Neuronal stem cell (in vitro differentiated cells): Measurements from ENCODE around the gene ANKDD1A.

Source experiments
- DNase-seq: peaks from one replicate; pipeline ENCODE4 v3.0.0-alpha.2; 2013; ENCODE audit warnings: low spot score
- H2AFZ ChIP-seq: one replicate; pipeline ENCODE4 v1.6.1; 2013; ENCODE audit warnings: mild to moderate bottlenecking, low read length, inconsistent platforms
- H2AK5ac ChIP-seq: 2 replicates; pipeline ENCODE4 v1.6.1; 2013; ENCODE audit warnings: low read depth, mild to moderate bottlenecking, inconsistent platforms, low read length, moderate library complexity, mixed read lengths
- H2BK120ac ChIP-seq: 2 replicates; pipeline ENCODE4 v1.6.1; 2013; ENCODE audit warnings: low read depth, mild to moderate bottlenecking, inconsistent platforms, low read length, moderate library complexity, mixed read lengths
- H2BK12ac ChIP-seq: one replicate; pipeline ENCODE4 v1.6.1; 2013; ENCODE audit warnings: low read length, inconsistent platforms
- H2BK15ac ChIP-seq: 2 replicates; pipeline ENCODE4 v1.6.1; 2013; ENCODE audit warnings: mild to moderate bottlenecking, low read length, inconsistent platforms, mixed read lengths
- H2BK5ac ChIP-seq: one replicate; pipeline ENCODE4 v1.6.1; 2013; ENCODE audit warnings: inconsistent platforms, mild to moderate bottlenecking, low read length, moderate library complexity
- H3K14ac ChIP-seq: one replicate; pipeline ENCODE4 v1.6.1; 2013; ENCODE audit warnings: low read length, inconsistent platforms
- H3K18ac ChIP-seq: 2 replicates; pipeline ENCODE4 v1.6.1; 2013; ENCODE audit warnings: low read length, inconsistent platforms
- H3K23ac ChIP-seq: 2 replicates; pipeline ENCODE4 v1.6.1; 2013; ENCODE audit warnings: low read depth, mild to moderate bottlenecking, mixed read lengths, low read length, inconsistent platforms; ENCODE audit not compliant: poor library complexity
- H3K27ac ChIP-seq: replicated peaks from 3 replicates; pipeline ENCODE4 v1.5.1; 2013; ENCODE audit warnings: low read length, inconsistent platforms
- H3K27me3 ChIP-seq, 3 experiments: 2 replicates each; pipeline ENCODE4 v1.6.1; 2013; ENCODE audit warnings: low read length in 3 of 3, mild to moderate bottlenecking in 2 of 3, inconsistent platforms in 1 of 3, low read depth in 1 of 3, mixed read lengths in 1 of 3, moderate library complexity in 1 of 3; ENCODE audit not compliant: control insufficient read depth in 3 of 3, insufficient read depth in 3 of 3
- H3K36me3 ChIP-seq, 2 donors: replicated peaks in 1 of 2; 2 replicates each; pipeline ENCODE4 v1.6.1; 2013; ENCODE audit warnings: low read length in 2 of 2; ENCODE audit not compliant: control insufficient read depth in 2 of 2, insufficient read depth in 2 of 2
- H3K4ac ChIP-seq: 2 replicates; pipeline ENCODE4 v1.6.1; 2013; ENCODE audit warnings: inconsistent platforms, mild to moderate bottlenecking, low read length, moderate library complexity
- H3K4me1 ChIP-seq, 2 donors: 1 replicate in 1 of 2; 2 replicates in 1 of 2; pipeline ENCODE4 v1.6.1; 2013; ENCODE audit warnings: low read length in 2 of 2, low read depth in 1 of 2; ENCODE audit not compliant: control insufficient read depth in 2 of 2, insufficient read depth in 1 of 2
- H3K4me2 ChIP-seq: one replicate; pipeline ENCODE4 v1.6.1; 2013; ENCODE audit warnings: mild to moderate bottlenecking, low read length, inconsistent platforms; ENCODE audit not compliant: insufficient read depth, poor library complexity, severe bottlenecking
- H3K4me3 ChIP-seq, 2 donors: 2 replicates each; pipeline ENCODE4 v1.5.1; 2013; ENCODE audit warnings: low read length in 2 of 2, mild to moderate bottlenecking in 2 of 2, inconsistent platforms in 1 of 2, moderate library complexity in 1 of 2
- H3K79me1 ChIP-seq: one replicate; pipeline ENCODE4 v1.6.1; 2013; ENCODE audit warnings: low read depth, mild to moderate bottlenecking, inconsistent platforms, low read length, moderate library complexity
- H3K9ac ChIP-seq: one replicate; pipeline ENCODE4 v1.6.1; 2013; ENCODE audit warnings: mild to moderate bottlenecking, low read depth, low read length, inconsistent platforms; ENCODE audit not compliant: poor library complexity
- H3K9me3 ChIP-seq, 2 donors: replicated peaks in 1 of 2; 2 replicates each; pipeline versions ENCODE3 to v1.6.1; 2013; ENCODE audit warnings: low read length in 2 of 2, mild to moderate bottlenecking in 2 of 2, inconsistent platforms in 1 of 2, low read depth in 1 of 2, mixed read lengths in 1 of 2, moderate library complexity in 1 of 2; ENCODE audit not compliant: control insufficient read depth in 2 of 2, insufficient read depth in 1 of 2
- H4K8ac ChIP-seq: one replicate; pipeline ENCODE4 v1.6.1; 2013; ENCODE audit warnings: low read depth, mild to moderate bottlenecking, inconsistent platforms, low read length, moderate library complexity
- H4K91ac ChIP-seq: one replicate; pipeline ENCODE4 v1.6.1; 2013; ENCODE audit warnings: low read length, low read depth, mild to moderate bottlenecking, inconsistent platforms; ENCODE audit not compliant: poor library complexity
- WGBS, 2 donors: extraction: QIAGEN DNeasy Blood & Tissue Kit; methylation state at CpG; one replicate each; pipeline ENCODE4 v1.1.7; 2013; ENCODE audit warnings: missing lambda C conversion rate in 2 of 2, mixed read lengths in 1 of 2; ENCODE audit not compliant: insufficient read length in 2 of 2, insufficient replicate concordance in 1 of 2; ENCODE audit errors: extremely low coverage in 2 of 2; 5-methylcytosine and 5-hydroxymethylcytosine counted together

The ANKDD1A gene

DNA sequence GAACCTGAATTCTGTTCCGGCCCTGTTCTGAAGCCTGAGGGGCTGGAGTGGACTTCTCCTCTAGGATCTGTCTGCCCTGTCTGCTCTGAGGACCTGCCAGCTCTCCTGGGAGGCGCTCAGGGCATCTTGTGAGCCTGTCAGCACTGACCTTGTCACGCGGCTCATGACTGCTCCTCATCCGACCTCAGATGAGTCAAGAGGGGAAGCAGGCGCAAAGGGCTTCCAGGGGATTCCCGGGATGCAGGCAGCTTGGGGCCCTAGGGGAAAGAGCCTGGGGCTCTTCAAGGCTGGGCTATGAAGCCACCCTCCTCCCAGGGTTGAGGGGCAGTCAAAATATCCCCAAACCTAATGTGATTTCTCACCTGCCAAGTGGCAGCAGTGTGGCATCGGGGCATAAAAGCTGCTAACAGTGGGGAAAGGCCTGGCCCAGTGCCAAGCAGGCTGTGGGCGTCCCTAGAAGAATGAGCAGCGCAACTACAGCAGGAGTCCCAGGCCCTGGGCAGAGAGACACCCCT is 27.6 kb upstream of the ANKDD1A start:
- Histone ChIP-seq H2BK15ac (no peak overlapping the region), H2AK5ac (no peak overlapping the region), H3K36me3 (no peaks in the 10 kb centered on the region), H3K4me1 (peaks cover 0 to 10% of the 10 kb centered on the region in 2 donors), H4K91ac (no peak overlapping the region), H3K4me3 (no peak overlapping the region), H3K27ac (no peak overlapping the region), H3K9me3 (no peaks in the 10 kb centered on the region), H2BK120ac (no peak overlapping the region), H2AFZ (no peak overlapping the region), H3K4ac (no peak overlapping the region), H2BK5ac (no peak overlapping the region), H3K27me3 (no peaks in the 10 kb centered on the region), H3K14ac (no peak overlapping the region), H3K4me2 (no peak overlapping the region), H4K8ac (no peak overlapping the region), H3K79me1 (no peaks in the 10 kb centered on the region), H3K9ac (no peak overlapping the region), H2BK12ac (no peak overlapping the region), H3K23ac (no peak overlapping the region), H3K18ac (no peak overlapping the region)
- no CpG with 5 or more reads among the region's 10 CpGs for WGBS, 2 donors
- no peak for DNase-seq

DNA sequence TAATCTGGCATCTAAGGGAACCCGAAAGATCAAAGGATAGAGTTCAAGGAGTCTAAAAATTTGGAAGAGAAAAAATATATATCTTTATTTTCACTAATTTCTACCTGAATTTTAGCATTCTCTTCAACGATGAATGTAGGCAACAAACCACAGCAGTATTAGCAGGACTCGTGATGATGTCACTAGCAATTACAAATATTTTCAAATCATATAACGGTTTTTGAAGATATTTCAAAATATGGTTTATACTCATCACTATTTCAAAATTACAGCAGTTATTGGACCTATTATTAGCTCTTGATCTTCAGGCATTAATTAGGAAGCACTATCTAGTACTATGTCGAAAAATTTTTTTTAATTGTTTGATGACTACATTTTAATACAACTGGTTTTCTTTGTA is 27.0 kb upstream of the ANKDD1A start:
- H4K8ac ChIP-seq = no peak overlapping the region
- H3K23ac ChIP-seq = no peak overlapping the region
- no peak overlapping the region for H3K18ac ChIP-seq
- H2AFZ ChIP-seq = no peak overlapping the region
- no peak overlapping the region for H2BK120ac ChIP-seq
- H3K27ac ChIP-seq = no peak overlapping the region
- no CpG with 5 or more reads among the region's 5 CpGs for WGBS, 2 donors
- H2BK5ac ChIP-seq = no peak overlapping the region
- no peak overlapping the region for H2BK15ac ChIP-seq
- H3K36me3 ChIP-seq = no peaks in the 10 kb centered on the region
- H3K79me1 ChIP-seq = no peaks in the 10 kb centered on the region
- no peak overlapping the region for H3K14ac ChIP-seq
- no peak for DNase-seq
- H3K4me1 ChIP-seq = peaks cover 0 to 10% of the 10 kb centered on the region in 2 donors
- H3K4me3 ChIP-seq = no peak overlapping the region
- no peak overlapping the region for H3K4ac ChIP-seq
- no peaks in the 10 kb centered on the region for H3K9me3 ChIP-seq
- no peak overlapping the region for H3K4me2 ChIP-seq
- no peak overlapping the region for H4K91ac ChIP-seq
- H3K27me3 ChIP-seq = no peaks in the 10 kb centered on the region
- no peak overlapping the region for H3K9ac ChIP-seq
- H2AK5ac ChIP-seq = no peak overlapping the region
- no peak overlapping the region for H2BK12ac ChIP-seq

DNA sequence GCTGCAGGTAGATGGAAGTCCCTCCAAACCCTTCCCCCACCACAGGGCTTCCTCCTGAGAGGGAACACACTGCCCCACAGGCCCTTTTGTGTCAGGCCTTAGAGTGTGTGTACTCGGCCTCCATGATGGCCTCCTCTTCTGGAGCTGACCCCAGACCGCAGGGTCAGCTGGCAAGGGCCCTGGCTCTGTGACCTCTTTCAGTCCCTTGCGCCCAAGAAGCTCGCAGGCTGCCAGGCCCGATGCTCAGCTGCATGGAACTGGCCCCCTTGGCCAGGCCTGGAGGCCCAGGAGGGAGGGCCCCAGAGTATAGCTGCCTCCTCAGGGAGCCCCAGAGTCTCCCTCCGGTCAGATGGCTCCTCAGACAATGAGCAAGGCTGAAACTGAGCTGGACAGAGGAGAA is 23.4 kb upstream of the ANKDD1A start:
- Histone ChIP-seq H2AK5ac (no peak overlapping the region), H3K79me1 (no peaks in the 10 kb centered on the region), H4K91ac (no peak overlapping the region), H3K9ac (no peak overlapping the region), H3K23ac (no peak overlapping the region), H3K27me3 (no peaks in the 10 kb centered on the region), H2BK15ac (no peak overlapping the region), H3K4me3 (no peak overlapping the region), H2AFZ (no peak overlapping the region), H3K4me1 (peaks cover 8 to 9% of the 10 kb centered on the region in 2 donors), H3K36me3 (no peaks in the 10 kb centered on the region), H3K4ac (no peak overlapping the region), H3K27ac (no peak overlapping the region), H3K4me2 (no peak overlapping the region), H3K18ac (peak overlapping the region; percentile 89), H3K9me3 (no peaks in the 10 kb centered on the region), H2BK12ac (no peak overlapping the region), H2BK5ac (no peak overlapping the region), H4K8ac (no peak overlapping the region), H3K14ac (no peak overlapping the region), H2BK120ac (no peak overlapping the region)
- DNase-seq = no peak
- no CpG with 5 or more reads among the region's 6 CpGs for WGBS, 2 donors

DNA sequence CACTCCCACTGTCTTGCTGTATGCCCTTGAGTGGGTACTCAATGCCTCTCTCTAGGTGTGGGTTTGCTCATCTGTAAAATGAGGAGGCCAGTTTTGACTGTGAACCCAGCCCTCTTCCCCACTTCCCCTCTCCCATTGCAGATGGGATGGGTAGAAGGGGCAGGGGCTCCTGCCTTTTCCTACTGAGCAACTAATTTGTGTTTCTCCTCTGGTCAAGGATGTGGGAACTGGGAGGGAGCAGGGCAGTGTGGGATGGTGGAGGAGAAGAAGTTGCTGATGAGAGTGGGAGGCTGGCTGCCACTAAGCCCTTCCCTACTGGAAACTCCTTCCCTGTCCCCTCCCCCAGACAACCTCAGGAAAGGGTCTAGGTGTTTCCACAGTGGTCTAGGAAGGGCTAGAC is 20.1 kb upstream of the ANKDD1A start:
- no peak overlapping the region for H2BK12ac ChIP-seq
- no peak overlapping the region for H2BK120ac ChIP-seq
- H3K4me3 ChIP-seq = no peak overlapping the region
- H4K91ac ChIP-seq = no peak overlapping the region
- H3K9me3 ChIP-seq = no peaks in the 10 kb centered on the region
- no peaks in the 10 kb centered on the region for H3K36me3 ChIP-seq
- no peak overlapping the region for H2BK15ac ChIP-seq
- no peak overlapping the region for H3K4me2 ChIP-seq
- H4K8ac ChIP-seq = no peak overlapping the region
- H3K4me1 ChIP-seq = peaks cover 25 to 28% of the 10 kb centered on the region in 2 donors
- H3K4ac ChIP-seq = no peak overlapping the region
- H3K27ac ChIP-seq = no peak overlapping the region
- DNase-seq = no peak
- no peak overlapping the region for H3K9ac ChIP-seq
- H2AK5ac ChIP-seq = no peak overlapping the region
- no peak overlapping the region for H3K18ac ChIP-seq
- H2BK5ac ChIP-seq = no peak overlapping the region
- H3K23ac ChIP-seq = no peak overlapping the region
- H2AFZ ChIP-seq = no peak overlapping the region
- H3K14ac ChIP-seq = no peak overlapping the region
- H3K27me3 ChIP-seq = no peaks in the 10 kb centered on the region
- no peaks in the 10 kb centered on the region for H3K79me1 ChIP-seq
